ENCODE results near the gene KRTAP19-1.
"Not testable (repeated sequence)": the region's sequence is repeated elsewhere in the genome, so short reads cannot be mapped to it uniquely, and the experiment has no call there.

KRTAP19-1 gene

DNA sequence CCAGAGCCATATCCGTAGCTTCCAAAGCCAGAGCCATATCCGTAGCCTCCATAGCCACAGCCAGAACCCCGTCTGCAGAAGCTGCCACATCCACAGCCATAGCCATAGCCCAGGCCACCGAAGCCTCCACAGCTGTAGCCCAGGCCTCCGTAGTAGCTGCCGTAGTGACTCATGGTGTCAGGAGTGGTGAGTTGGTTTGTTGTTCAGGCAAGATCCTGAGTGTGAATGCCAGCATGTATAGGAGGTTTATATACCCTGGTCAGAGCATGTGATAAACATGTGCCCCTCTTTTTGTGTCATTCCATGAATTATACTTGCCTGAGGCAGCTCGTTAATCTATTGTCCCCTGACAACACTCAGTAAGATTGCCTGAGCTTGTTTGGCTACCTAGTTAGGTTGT, at the start of gene KRTAP19-1:
TSS of gene KRTAP19-1 (minus strand) at position 223 of the 400 bp plus-strand sequence. CDS start at position 173, 50 bp downstream.
- TF ChIP-seq, protein P1, sequence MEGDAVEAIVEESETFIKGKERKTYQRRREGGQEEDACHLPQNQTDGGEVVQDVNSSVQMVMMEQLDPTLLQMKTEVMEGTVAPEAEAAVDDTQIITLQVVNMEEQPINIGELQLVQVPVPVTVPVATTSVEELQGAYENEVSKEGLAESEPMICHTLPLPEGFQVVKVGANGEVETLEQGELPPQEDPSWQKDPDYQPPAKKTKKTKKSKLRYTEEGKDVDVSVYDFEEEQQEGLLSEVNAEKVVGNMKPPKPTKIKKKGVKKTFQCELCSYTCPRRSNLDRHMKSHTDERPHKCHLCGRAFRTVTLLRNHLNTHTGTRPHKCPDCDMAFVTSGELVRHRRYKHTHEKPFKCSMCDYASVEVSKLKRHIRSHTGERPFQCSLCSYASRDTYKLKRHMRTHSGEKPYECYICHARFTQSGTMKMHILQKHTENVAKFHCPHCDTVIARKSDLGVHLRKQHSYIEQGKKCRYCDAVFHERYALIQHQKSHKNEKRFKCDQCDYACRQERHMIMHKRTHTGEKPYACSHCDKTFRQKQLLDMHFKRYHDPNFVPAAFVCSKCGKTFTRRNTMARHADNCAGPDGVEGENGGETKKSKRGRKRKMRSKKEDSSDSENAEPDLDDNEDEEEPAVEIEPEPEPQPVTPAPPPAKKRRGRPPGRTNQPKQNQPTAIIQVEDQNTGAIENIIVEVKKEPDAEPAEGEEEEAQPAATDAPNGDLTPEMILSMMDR (IDR thresholded peaks at IDR 0.05; ENCODE audit: low read depth, low read length) = no peak
- no peak for DNase-seq (ENCODE audit: extremely low read depth, low read depth)

GRCh38 chr21:30518876-30519275, 38.7 kb upstream of the KRTAP19-1 start:
- TF ChIP-seq, protein P1 (IDR thresholded peaks at IDR 0.05; ENCODE audit: low read depth, low read length) = no peak
- DNase-seq (ENCODE audit: extremely low read depth, low read depth) = no peak

- TF ChIP-seq, protein P1 (IDR thresholded peaks at IDR 0.05; ENCODE audit: low read depth, low read length) = no peak
Observed at GRCh38 chr21:30515681-30516080, 35.5 kb upstream of the KRTAP19-1 start.

GRCh38 chr21:30505621-30506205, 25.5 kb upstream of the KRTAP19-1 start:
- not testable (repeated sequence) for DNase-seq (ENCODE audit: extremely low read depth, low read depth)

More at GRCh38 chr21:30515681-30516080, 35.5 kb upstream of the KRTAP19-1 start:
- no peak for DNase-seq (ENCODE audit: extremely low read depth, low read depth)

DNA sequence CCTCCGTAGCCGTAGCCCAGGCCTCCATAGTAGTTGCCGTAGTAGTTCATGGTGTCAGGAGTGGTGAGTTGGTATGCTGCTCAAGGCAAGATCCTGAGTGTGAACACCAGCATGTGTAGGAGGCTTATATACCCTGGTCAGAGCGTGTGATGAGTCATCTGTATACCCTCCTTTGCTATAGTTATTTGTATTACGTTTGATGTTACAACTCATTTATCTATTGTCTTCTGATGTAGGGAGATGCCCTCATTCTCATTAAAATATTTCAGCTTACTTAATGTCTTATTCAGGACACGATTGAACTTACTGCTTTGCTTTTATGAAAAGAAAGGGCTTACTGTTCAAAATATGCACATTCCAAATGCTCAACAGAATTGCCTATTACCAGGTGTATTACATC, 21.9 kb upstream of the KRTAP19-1 start, which contains the start of gene KRTAP19-5:
TSS of gene KRTAP19-5 (minus strand) at position 101 of the 400 bp plus-strand sequence. CDS start at position 50, 51 bp downstream.
- TF ChIP-seq, protein P1 (IDR thresholded peaks at IDR 0.05; ENCODE audit: low read depth, low read length) = no peak

DNA sequence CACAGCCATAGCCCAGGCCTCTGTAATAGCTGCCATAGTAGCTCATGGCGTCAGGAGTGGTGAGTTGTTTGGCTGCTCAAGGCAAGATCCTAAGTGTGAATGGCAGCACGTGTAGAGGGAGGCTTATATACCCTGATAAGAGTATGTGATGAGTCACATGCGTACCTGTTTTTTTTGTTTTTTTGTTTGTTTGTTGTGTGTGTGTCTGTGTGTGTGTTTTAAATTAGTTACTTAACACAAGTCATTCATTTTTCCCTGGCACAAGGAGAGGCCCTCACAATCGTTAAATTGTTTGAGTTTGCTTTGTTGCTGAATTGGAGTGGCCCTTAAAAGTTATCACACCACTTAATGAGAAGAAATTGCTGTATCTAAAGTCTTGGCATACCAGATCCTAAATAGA, 16.9 kb upstream of the KRTAP19-1 start, which contains the start of gene KRTAP19-4:
TSS of gene KRTAP19-4 (minus strand) at position 101 of the 400 bp plus-strand sequence. CDS start at position 46, 55 bp downstream.
- TF ChIP-seq, protein P1 (IDR thresholded peaks at IDR 0.05; ENCODE audit: low read depth, low read length) = no peak
- DNase-seq (ENCODE audit: extremely low read depth, low read depth) = no peak

More for the DNA sequence above, 21.9 kb upstream of the KRTAP19-1 start, which contains the start of gene KRTAP19-5:
- no peak for DNase-seq (ENCODE audit: extremely low read depth, low read depth)

- TF ChIP-seq, protein P1 (IDR thresholded peaks at IDR 0.05; ENCODE audit: low read depth, low read length) = no peak
- DNase-seq (ENCODE audit: extremely low read depth, low read depth) = no peak
Observed at GRCh38 chr21:30491963-30492428, 11.8 kb upstream of the KRTAP19-1 start, which contains the start of gene KRTAP19-3. Gene KRTAP19-3 (minus strand): TSS chr21:30492013. CDS start chr21:30491957, 56 bp downstream.

Data from AG09319 (cell line).